ENCODE results near the gene PARP12.

The PARP12 gene

GRCh38 chr7:140014123-140014522, 48.6 kb downstream of the PARP12 start:
- no peak for DNase-seq (ENCODE audit: low spot score)

GRCh38 chr7:140013676-140014075, 49.1 kb downstream of the PARP12 start:
- DNase-seq (ENCODE audit: low spot score) = no peak

- DNase-seq (ENCODE audit: low spot score) = no peak
Observed at GRCh38 chr7:140010194-140010895, 52.4 kb downstream of the PARP12 start.

- DNase-seq (ENCODE audit: low spot score) = no peak
Observed at GRCh38 chr7:140009735-140010134, 53.0 kb downstream of the PARP12 start.

- no peak for DNase-seq (ENCODE audit: low spot score)
Observed at GRCh38 chr7:140008755-140009610, 53.8 kb downstream of the PARP12 start.

GRCh38 chr7:140007051-140007690, 55.6 kb downstream of the PARP12 start:
- DNase-seq (ENCODE audit: low spot score) = no peak

GRCh38 chr7:140006600-140006999, 56.2 kb downstream of the PARP12 start:
- no peak for DNase-seq (ENCODE audit: low spot score)

- peak; percentile 11 for DNase-seq (ENCODE audit: low spot score)
Observed at GRCh38 chr7:140005754-140006503, 56.8 kb downstream of the PARP12 start.

GRCh38 chr7:140005341-140005740, 57.4 kb downstream of the PARP12 start:
- DNase-seq (ENCODE audit: low spot score) = no peak

GRCh38 chr7:140004672-140005071, 58.1 kb downstream of the PARP12 start:
- DNase-seq (ENCODE audit: low spot score) = no peak

GRCh38 chr7:140003913-140004382, 58.8 kb downstream of the PARP12 start:
- DNase-seq (ENCODE audit: low spot score) = peak; percentile 35

- DNase-seq (ENCODE audit: low spot score) = no peak
Observed at GRCh38 chr7:140000666-140001268, 62.0 kb downstream of the PARP12 start.

GRCh38 chr7:139999516-139999915, 63.2 kb downstream of the PARP12 start:
- DNase-seq (ENCODE audit: low spot score) = no peak

- DNase-seq (ENCODE audit: low spot score) = no peak
Observed at GRCh38 chr7:139998572-139998971, 64.2 kb downstream of the PARP12 start.

GRCh38 chr7:139995017-139995915, 67.5 kb downstream of the PARP12 start:
- peak; percentile 89 for DNase-seq (ENCODE audit: low spot score)

GRCh38 chr7:139994356-139994755, 68.4 kb downstream of the PARP12 start:
- peak; percentile 77 for DNase-seq (ENCODE audit: low spot score)

- DNase-seq (ENCODE audit: low spot score) = no peak
Observed at GRCh38 chr7:139993592-139993991, 69.2 kb downstream of the PARP12 start.

GRCh38 chr7:139993169-139993568, 69.6 kb downstream of the PARP12 start:
- DNase-seq (ENCODE audit: low spot score) = no peak

GRCh38 chr7:139992353-139993044, 70.3 kb downstream of the PARP12 start:
- DNase-seq (ENCODE audit: low spot score) = no peak

- DNase-seq (ENCODE audit: low spot score) = no peak
Observed at GRCh38 chr7:139991911-139992310, 70.8 kb downstream of the PARP12 start.
